22Rv1 (cell line): ENCODE data around the gene SLC12A1.

Experiments used
- H3K27ac ChIP-seq: fragments of 450-650 bp; 2 replicates; pipeline ENCODE4 v1.5.1; 2017
- ZFX ChIP-seq: fragments of 450-650 bp; IDR thresholded peaks from 2 replicates; pipeline ENCODE4 v1.6.1; 2017; ENCODE audit warnings: antibody characterized with exemption, borderline replicate concordance
- TF ChIP-seq, protein P1 (sequence below): fragments of 450-650 bp; IDR thresholded peaks from 2 replicates; pipeline ENCODE4 v1.5.1; 2017; ENCODE audit warnings: mild to moderate bottlenecking

The SLC12A1 gene

DNA sequence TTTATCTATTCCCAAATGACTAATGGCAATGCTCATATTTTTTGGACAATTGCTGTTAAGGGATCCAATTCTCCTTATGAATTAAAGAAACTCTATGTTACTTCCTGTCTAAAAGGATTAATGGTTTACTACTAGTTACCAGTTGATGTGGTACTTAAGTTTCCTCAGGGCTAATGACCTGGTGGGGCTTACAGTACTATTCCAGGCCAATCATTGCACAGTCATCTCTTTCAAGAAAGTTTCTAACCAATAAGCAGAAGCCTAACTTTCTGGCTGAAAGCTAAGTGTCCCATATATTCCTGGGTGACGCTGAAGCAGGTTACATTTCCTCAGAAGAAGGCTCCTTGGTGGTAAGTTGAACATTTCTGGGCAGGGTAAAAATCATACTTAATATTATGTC is at the start of gene SLC12A1:
SLC12A1 (plus strand) TSS at position 322 of the 400 bp plus-strand sequence. CDS start 1,418 bp downstream, outside the sequence.
- no peak within 1 kb of the TSS for H3K27ac ChIP-seq
- no peak for TF ChIP-seq ZFX
- TF ChIP-seq, protein P1, sequence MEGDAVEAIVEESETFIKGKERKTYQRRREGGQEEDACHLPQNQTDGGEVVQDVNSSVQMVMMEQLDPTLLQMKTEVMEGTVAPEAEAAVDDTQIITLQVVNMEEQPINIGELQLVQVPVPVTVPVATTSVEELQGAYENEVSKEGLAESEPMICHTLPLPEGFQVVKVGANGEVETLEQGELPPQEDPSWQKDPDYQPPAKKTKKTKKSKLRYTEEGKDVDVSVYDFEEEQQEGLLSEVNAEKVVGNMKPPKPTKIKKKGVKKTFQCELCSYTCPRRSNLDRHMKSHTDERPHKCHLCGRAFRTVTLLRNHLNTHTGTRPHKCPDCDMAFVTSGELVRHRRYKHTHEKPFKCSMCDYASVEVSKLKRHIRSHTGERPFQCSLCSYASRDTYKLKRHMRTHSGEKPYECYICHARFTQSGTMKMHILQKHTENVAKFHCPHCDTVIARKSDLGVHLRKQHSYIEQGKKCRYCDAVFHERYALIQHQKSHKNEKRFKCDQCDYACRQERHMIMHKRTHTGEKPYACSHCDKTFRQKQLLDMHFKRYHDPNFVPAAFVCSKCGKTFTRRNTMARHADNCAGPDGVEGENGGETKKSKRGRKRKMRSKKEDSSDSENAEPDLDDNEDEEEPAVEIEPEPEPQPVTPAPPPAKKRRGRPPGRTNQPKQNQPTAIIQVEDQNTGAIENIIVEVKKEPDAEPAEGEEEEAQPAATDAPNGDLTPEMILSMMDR, result no peak

DNA sequence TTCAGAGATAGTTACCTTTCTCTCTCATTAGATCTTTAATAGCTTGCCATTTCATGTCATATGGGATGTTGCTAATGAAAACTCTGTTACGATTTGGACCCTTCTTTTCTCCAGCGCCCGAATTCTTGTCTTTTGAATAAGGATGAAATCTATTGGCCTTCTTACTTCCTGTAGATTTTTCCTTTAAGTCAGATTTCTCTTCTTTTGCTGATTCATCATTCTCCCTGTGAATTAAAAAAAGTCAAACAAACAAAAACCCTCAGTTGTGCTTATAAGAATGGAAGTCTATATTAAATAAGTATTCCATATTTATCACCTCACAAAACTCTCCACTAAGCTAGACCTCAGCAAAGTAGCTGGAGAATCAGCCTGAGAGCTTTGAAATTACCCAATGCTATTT is 37.5 kb upstream of the SLC12A1 start:
- no peak overlapping the region for H3K27ac ChIP-seq
- TF ChIP-seq ZFX, result no peak
- TF ChIP-seq, protein P1, result no peak

DNA sequence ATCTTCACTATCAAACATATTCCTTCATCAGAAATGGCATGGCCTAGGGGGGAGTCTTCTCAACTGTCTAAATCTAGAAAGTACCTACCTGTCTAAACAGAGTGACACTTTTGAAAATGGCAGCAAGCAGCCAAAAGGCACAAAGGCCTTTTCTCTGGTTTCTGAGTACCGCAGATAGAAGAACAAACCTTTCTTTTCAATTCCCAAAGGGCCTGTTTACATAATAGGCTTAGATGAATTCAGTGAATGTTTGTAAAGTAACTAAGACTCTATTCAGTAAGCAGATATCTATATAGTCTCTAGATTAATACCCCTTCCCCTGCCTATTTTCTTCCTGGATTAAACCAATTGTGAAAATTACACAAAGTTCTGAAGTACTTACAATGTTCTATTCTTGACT is 35.1 kb upstream of the SLC12A1 start:
- TF ChIP-seq ZFX, result no peak
- TF ChIP-seq, protein P1, result no peak
- H3K27ac ChIP-seq, result no peak overlapping the region

DNA sequence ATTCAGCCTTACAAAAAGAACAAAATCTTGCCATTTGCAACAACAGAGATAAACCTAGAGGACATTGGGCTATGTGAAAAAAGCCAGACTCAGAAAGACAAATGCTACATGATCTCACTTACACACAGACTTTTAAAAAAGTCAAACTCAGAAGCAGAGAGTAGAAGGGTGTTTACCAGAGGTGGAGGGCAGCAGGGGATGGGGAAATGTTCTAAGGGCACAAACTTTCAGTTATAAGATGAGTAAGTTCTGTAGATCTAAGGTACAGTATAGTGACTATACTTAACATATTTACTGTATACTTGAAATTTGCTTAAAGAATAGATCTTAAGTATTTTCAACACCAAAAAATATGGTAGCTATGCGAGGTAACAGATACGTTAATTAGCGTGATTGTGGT is 31.0 kb upstream of the SLC12A1 start:
- no peak for TF ChIP-seq ZFX
- TF ChIP-seq, protein P1, result no peak
- no peak overlapping the region for H3K27ac ChIP-seq

DNA sequence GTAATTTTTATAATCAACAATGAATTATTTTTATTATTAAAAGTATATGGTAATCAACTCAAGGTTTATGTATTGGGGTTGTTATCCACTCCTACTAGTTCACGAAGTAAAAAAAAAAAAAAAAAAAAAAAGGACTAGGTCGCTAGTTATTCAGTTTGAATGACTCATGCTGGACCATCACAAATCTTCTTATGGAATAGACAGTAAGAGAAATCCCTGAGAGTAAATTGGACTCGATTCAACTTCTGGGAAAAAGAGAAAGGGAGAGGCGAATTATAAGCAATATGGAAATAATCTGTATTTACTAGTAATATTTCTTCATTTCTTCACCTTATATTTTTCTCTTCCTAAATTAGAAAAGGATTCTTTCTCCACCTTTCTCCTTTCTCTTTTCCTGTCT is 30.0 kb upstream of the SLC12A1 start:
- H3K27ac ChIP-seq, result no peak overlapping the region
- TF ChIP-seq, protein P1, result no peak
- no peak for TF ChIP-seq ZFX

DNA sequence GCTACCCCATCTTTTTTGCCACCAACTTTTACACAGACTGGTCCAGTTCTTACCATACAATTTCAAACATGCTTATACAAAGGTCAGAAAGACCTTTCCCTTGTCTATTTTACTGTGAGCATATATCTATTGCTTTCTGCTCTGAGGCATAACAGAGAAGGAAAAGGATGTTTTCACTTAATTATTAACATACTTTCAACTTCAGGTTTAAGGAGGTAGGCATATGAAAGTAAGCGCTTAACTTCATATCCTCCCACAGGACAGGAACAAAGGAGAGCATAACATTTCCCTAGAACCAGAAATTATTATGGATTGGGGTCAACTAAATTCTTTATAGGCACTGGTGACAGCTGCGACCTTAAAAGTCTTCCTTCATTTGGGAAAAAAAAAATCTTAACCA is 29.1 kb upstream of the SLC12A1 start:
- no peak overlapping the region; the same call in 1 of the 2 replicates for H3K27ac ChIP-seq
- TF ChIP-seq, protein P1, result no peak
- no peak for TF ChIP-seq ZFX

DNA sequence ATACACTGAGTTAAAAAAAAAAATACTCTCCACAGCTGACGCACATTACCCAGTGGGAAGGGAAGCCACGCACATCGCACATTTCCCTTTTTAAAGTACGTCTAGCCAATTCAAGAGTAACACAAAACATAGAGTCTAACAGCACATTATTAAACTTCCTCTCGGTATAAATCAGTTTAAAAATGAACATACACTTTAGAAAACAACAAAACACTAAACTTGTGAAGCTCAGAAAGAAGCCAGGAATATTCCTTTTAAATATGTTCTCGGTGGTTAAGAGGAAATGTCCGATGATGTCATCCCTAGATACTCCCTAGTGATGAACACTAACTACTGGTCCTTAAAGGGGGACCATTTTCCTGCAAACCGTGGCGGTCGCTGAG is 28.7 kb upstream of the SLC12A1 start:
- peak overlapping the region; percentile 68 for H3K27ac ChIP-seq

More for the DNA sequence above, 28.7 kb upstream of the SLC12A1 start:
- TF ChIP-seq, protein P1, result no peak
- TF ChIP-seq ZFX, result no peak
